ENCODE data around the gene ZNF831. TPM values are rescaled to one million over a fixed set of nuclear protein-coding genes. Genes with fewer than 3 reads are reported as not detected.

Gene ZNF831
- total RNA-seq, 1 experiment from 2014 or later: 0.15 TPM

GRCh38 chr20:59144831-59145196, 18.8 kb upstream of the ZNF831 start:
- intact Hi-C loops (cut with micrococcal nuclease): no loop called here
- Histone ChIP-seq H3K4me2 (ENCODE audit: low read length) (no peak overlapping the region), H3K9me2 (ENCODE audit: insufficient read depth) (no peaks in the 10 kb centered on the region), H3K9me3 (ENCODE audit: control insufficient read depth in 1 of 2, insufficient read depth in 1 of 2, low read depth in 1 of 2, low read length in 2 of 2) (no peaks in the 10 kb centered on the region), H3K27me3 (ENCODE audit: insufficient read depth, low read length) (peaks cover 14% of the 10 kb centered on the region; the same call in 1 of the 2 replicates), H2AFZ (ENCODE audit: low read depth, low read length, poor library complexity, severe bottlenecking) (no peak overlapping the region), H3K79me2 (ENCODE audit: insufficient read depth, low read length) (no peaks in the 10 kb centered on the region), H3K9ac (ENCODE audit: low read length) (no peak overlapping the region), H3K4me1 (ENCODE audit: control insufficient read depth in 1 of 2, insufficient read depth in 2 of 2, low read length in 2 of 2) (no peaks in the 10 kb centered on the region), H4K20me1 (ENCODE audit: insufficient read depth) (no peaks in the 10 kb centered on the region), H3K36me3 (ENCODE audit: control insufficient read depth in 1 of 2, insufficient read depth in 2 of 2, low read length in 2 of 2) (no peaks in the 10 kb centered on the region), H3K4me3 (replicated peaks in 1 of 2; ENCODE audit: low read depth in 1 of 2, low read length in 2 of 2) (no peak overlapping the region), H3K27ac (ENCODE audit: low read depth, low read length) (no peak overlapping the region)
- no TSS peak for BruUV-seq (replicated peaks)
- CTCF ChIA-PET: no interaction called here
- no peak for ATAC-seq
- RAD21 ChIA-PET (ENCODE audit: low non-redundant PET in 1 of 2, low total read pairs in 2 of 2, uncharacterized antibody in 2 of 2, unreplicated experiment in 2 of 2): no interaction called here
- POLR2A ChIA-PET: no interaction called here
- no peak for TF ChIP-seq JUND (IDR thresholded peaks at IDR 0.05)
- no peak for TF ChIP-seq EZH2phosphoT487 (IDR thresholded peaks at IDR 0.05; ENCODE audit: borderline replicate concordance)
- TF ChIP-seq ZBTB33 (IDR thresholded peaks at IDR 0.05; ENCODE audit: extremely low read depth, insufficient replicate concordance, low read length): no peak
- TF ChIP-seq YY1 (IDR thresholded peaks at IDR 0.05; ENCODE audit: extremely low read depth, insufficient replicate concordance, low read depth, low read length): no peak
- no peak for TF ChIP-seq EZH2 (IDR thresholded peaks at IDR 0.05)
- no peak for TF ChIP-seq ELF1 (IDR thresholded peaks at IDR 0.05; ENCODE audit: borderline replicate concordance, low read depth)
- no peak for DNase-seq (ENCODE audit: low read depth, low spot score)

GRCh38 chr20:59145247-59145923, 18.2 kb upstream of the ZNF831 start:
- intact Hi-C loops (cut with micrococcal nuclease): no loop called here
- no peaks in the 10 kb centered on the region for H3K4me1 ChIP-seq (ENCODE audit: control insufficient read depth in 1 of 2, insufficient read depth in 2 of 2, low read length in 2 of 2)
- H3K9me2 ChIP-seq (ENCODE audit: insufficient read depth): no peaks in the 10 kb centered on the region
- H3K27ac ChIP-seq (ENCODE audit: low read depth, low read length): no peak overlapping the region
- no TSS peak for BruUV-seq (replicated peaks)
- H3K79me2 ChIP-seq (ENCODE audit: insufficient read depth, low read length): no peaks in the 10 kb centered on the region
- no peaks in the 10 kb centered on the region for H3K36me3 ChIP-seq (ENCODE audit: control insufficient read depth in 1 of 2, insufficient read depth in 2 of 2, low read length in 2 of 2)
- peaks cover 14% of the 10 kb centered on the region for H3K27me3 ChIP-seq (ENCODE audit: insufficient read depth, low read length)
- ChIA-PET POLR2A (no interaction called here), RAD21 (ENCODE audit: low non-redundant PET in 1 of 2, low total read pairs in 2 of 2, uncharacterized antibody in 2 of 2, unreplicated experiment in 2 of 2) (no interaction called here), CTCF (no interaction called here)
- DNase-seq (ENCODE audit: low read depth, low spot score) (no peak), ATAC-seq (no peak)
- no peak overlapping the region for H3K4me2 ChIP-seq (ENCODE audit: low read length)
- no peak overlapping the region for H3K4me3 ChIP-seq (replicated peaks in 1 of 2; ENCODE audit: low read depth in 1 of 2, low read length in 2 of 2)
- no peaks in the 10 kb centered on the region for H4K20me1 ChIP-seq (ENCODE audit: insufficient read depth)
- H3K9ac ChIP-seq (ENCODE audit: low read length): no peak overlapping the region
- no peaks in the 10 kb centered on the region for H3K9me3 ChIP-seq (ENCODE audit: control insufficient read depth in 1 of 2, insufficient read depth in 1 of 2, low read depth in 1 of 2, low read length in 2 of 2)
- no peak overlapping the region for H2AFZ ChIP-seq (ENCODE audit: low read depth, low read length, poor library complexity, severe bottlenecking)
- TF ChIP-seq ZFX (IDR thresholded peaks at IDR 0.05): no peak
- no peak for TF ChIP-seq SIN3A (IDR thresholded peaks at IDR 0.05; ENCODE audit: low read depth)
- TF ChIP-seq, protein P1, sequence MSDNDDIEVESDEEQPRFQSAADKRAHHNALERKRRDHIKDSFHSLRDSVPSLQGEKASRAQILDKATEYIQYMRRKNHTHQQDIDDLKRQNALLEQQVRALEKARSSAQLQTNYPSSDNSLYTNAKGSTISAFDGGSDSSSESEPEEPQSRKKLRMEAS (IDR thresholded peaks at IDR 0.05): no peak
- TF ChIP-seq SRF (IDR thresholded peaks at IDR 0.05; ENCODE audit: low read depth): no peak
- TF ChIP-seq REST (IDR thresholded peaks at IDR 0.05; ENCODE audit: low read depth): no peak
- no peak for TF ChIP-seq ELF1 (IDR thresholded peaks at IDR 0.05; ENCODE audit: borderline replicate concordance, low read depth)
- no peak for TF ChIP-seq CTCF (IDR thresholded peaks at IDR 0.05 in 2 of 3, conservative IDR thresholded peaks at IDR 0.05 in 1 of 3; ENCODE audit: borderline replicate concordance in 1 of 3, insufficient read depth in 1 of 3, low read depth in 2 of 3, low read length in 2 of 3)
